Suprapubic skin (tissue), 4 donors: ENCODE measurements around the gene DIAPH2. TPM values are rescaled to one million over a fixed set of nuclear protein-coding genes. Genes with fewer than 3 reads are reported as not detected.

ENCODE experiments used
- DNase-seq, 2 donors: peaks; one replicate each; pipeline ENCODE4 v3.0.0-alpha.2; 2019; ENCODE audit warnings: low spot score in 2 of 2
- H3K27ac ChIP-seq: fragments of 200-600 bp; sonication (generic); one replicate; pipeline ENCODE4 v1.5.1; 2019
- H3K27me3 ChIP-seq: fragments of 200-600 bp; sonication (generic); one replicate; pipeline ENCODE4 v1.5.1; 2019
- H3K36me3 ChIP-seq: fragments of 200-600 bp; sonication (generic); one replicate; pipeline ENCODE4 v1.5.1; 2019
- H3K4me1 ChIP-seq: fragments of 200-600 bp; sonication (generic); one replicate; pipeline ENCODE4 v1.5.1; 2019
- H3K4me3 ChIP-seq: fragments of 200-600 bp; sonication (generic); one replicate; pipeline ENCODE4 v1.5.1; 2019; ENCODE audit warnings: mild to moderate bottlenecking
- H3K9me3 ChIP-seq: fragments of 200-600 bp; sonication (generic); one replicate; pipeline ENCODE4 v1.5.1; 2019
- EP300 ChIP-seq: sonication (generic); formaldehyde crosslinking; IDR thresholded peaks from one replicate; pipeline ENCODE4 v1.6.1; 2017; ENCODE audit warnings: antibody characterized with exemption
- POLR2A ChIP-seq, 2 donors: fragments of 450-650 bp; IDR thresholded peaks; one replicate each; pipeline ENCODE4 v1.6.1; 2017; ENCODE audit warnings: antibody characterized with exemption in 2 of 2, mild to moderate bottlenecking in 2 of 2, moderate library complexity in 2 of 2
- POLR2AphosphoS5 ChIP-seq, 3 donors: sonication (generic); formaldehyde crosslinking; IDR thresholded peaks; one replicate each; pipeline ENCODE4 v1.6.1; 2017; ENCODE audit warnings: antibody characterized with exemption in 3 of 3
- WGBS: methylation state at CpG from one replicate; pipeline ENCODE4 v1.1.5; 2018; 5-methylcytosine and 5-hydroxymethylcytosine counted together
- total RNA-seq, 4 donors: library from RNA; depleted of rRNA; stranded (reverse); fragments of >200 nt; gene quantifications; one replicate each; pipeline ENCODE4 v1.1.0, GENCODE V29; 2016
- TF ChIP-seq, protein P1 (sequence below), 2 donors: fragments of 200-600 bp in 1 of 2; fragments of 450-650 bp in 1 of 2; sonication (generic) in 1 of 2; IDR thresholded peaks; one replicate each; pipeline ENCODE4 v1.5.1; 2016 to 2019; ENCODE audit warnings: antibody characterized with exemption in 2 of 2, mild to moderate bottlenecking in 1 of 2, moderate library complexity in 1 of 2

The DIAPH2 gene
- total RNA-seq, 4 donors from 2014 or later: 17.5 to 38.7 (median 18.6) TPM

- no peak for DNase-seq
- Histone ChIP-seq H3K9me3 (no peaks in the 10 kb centered on the region), H3K4me1 (no peaks in the 10 kb centered on the region), H3K27ac (no peak overlapping the region), H3K36me3 (no peaks in the 10 kb centered on the region), H3K27me3 (no peaks in the 10 kb centered on the region), H3K4me3 (no peak overlapping the region)
- WGBS: 88% methylated on average over 1 of the region's 1 CpG
- TF ChIP-seq, protein P1, sequence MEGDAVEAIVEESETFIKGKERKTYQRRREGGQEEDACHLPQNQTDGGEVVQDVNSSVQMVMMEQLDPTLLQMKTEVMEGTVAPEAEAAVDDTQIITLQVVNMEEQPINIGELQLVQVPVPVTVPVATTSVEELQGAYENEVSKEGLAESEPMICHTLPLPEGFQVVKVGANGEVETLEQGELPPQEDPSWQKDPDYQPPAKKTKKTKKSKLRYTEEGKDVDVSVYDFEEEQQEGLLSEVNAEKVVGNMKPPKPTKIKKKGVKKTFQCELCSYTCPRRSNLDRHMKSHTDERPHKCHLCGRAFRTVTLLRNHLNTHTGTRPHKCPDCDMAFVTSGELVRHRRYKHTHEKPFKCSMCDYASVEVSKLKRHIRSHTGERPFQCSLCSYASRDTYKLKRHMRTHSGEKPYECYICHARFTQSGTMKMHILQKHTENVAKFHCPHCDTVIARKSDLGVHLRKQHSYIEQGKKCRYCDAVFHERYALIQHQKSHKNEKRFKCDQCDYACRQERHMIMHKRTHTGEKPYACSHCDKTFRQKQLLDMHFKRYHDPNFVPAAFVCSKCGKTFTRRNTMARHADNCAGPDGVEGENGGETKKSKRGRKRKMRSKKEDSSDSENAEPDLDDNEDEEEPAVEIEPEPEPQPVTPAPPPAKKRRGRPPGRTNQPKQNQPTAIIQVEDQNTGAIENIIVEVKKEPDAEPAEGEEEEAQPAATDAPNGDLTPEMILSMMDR (IDR thresholded peaks at IDR 0.05): no peak
- TF ChIP-seq POLR2A (IDR thresholded peaks at IDR 0.05) (no peak), POLR2AphosphoS5 (IDR thresholded peaks at IDR 0.05) (no peak), EP300 (no peak)
Measured at GRCh38 chrX:97609938-97610337, 925.3 kb downstream of the DIAPH2 start.

GRCh38 chrX:97616883-97617530 is 932.4 kb downstream of the DIAPH2 start:
- Histone ChIP-seq H3K36me3 (no peaks in the 10 kb centered on the region), H3K4me3 (no peak overlapping the region), H3K9me3 (no peaks in the 10 kb centered on the region), H3K4me1 (no peaks in the 10 kb centered on the region), H3K27me3 (no peaks in the 10 kb centered on the region), H3K27ac (no peak overlapping the region)
- TF ChIP-seq POLR2AphosphoS5 (IDR thresholded peaks at IDR 0.05) (no peak), POLR2A (IDR thresholded peaks at IDR 0.05) (no peak), EP300 (no peak)
- TF ChIP-seq, protein P1 (IDR thresholded peaks at IDR 0.05): no peak
- DNase-seq: no peak
- WGBS: 56% methylated on average over 7 of the region's 7 CpGs

DNA sequence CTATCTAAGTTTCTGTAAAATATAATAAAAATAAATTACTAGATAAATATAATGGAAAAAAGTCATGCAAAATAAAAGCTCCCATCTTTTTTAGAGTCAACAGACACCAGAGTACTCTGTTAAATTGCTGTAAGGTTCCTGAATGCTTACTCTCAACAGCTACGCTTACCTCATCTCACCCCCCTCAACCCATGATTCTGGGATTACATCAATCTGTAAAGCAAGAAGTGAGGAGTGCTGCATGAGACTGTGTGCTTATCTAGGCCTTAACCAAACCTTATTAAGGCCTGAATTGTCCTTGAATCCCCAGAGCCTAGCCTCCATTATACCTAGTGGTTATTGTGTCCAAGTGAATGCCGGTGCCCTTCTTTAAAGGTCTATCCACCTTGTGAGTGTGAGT is 934.9 kb downstream of the DIAPH2 start:
- Histone ChIP-seq H3K9me3 (no peaks in the 10 kb centered on the region), H3K4me3 (no peak overlapping the region), H3K27me3 (no peaks in the 10 kb centered on the region), H3K27ac (no peak overlapping the region), H3K36me3 (no peaks in the 10 kb centered on the region), H3K4me1 (no peaks in the 10 kb centered on the region)
- WGBS: 97% methylated on average over 2 of the region's 2 CpGs
- TF ChIP-seq EP300: no peak
- no peak for TF ChIP-seq POLR2A (IDR thresholded peaks at IDR 0.05)
- TF ChIP-seq POLR2AphosphoS5 (IDR thresholded peaks at IDR 0.05): no peak
- TF ChIP-seq, protein P1 (IDR thresholded peaks at IDR 0.05): no peak
- DNase-seq: no peak

- TF ChIP-seq EP300 (no peak), POLR2AphosphoS5 (IDR thresholded peaks at IDR 0.05) (no peak), POLR2A (IDR thresholded peaks at IDR 0.05) (no peak)
- TF ChIP-seq, protein P1 (IDR thresholded peaks at IDR 0.05): no peak
- H3K27me3 ChIP-seq: no peaks in the 10 kb centered on the region
- H3K36me3 ChIP-seq: no peaks in the 10 kb centered on the region
- H3K4me1 ChIP-seq: no peaks in the 10 kb centered on the region
- DNase-seq: no peak
- no peak overlapping the region for H3K4me3 ChIP-seq
- H3K9me3 ChIP-seq: no peaks in the 10 kb centered on the region
- WGBS: 88% methylated on average over 3 of the region's 3 CpGs
- no peak overlapping the region for H3K27ac ChIP-seq
Measured at GRCh38 chrX:97622111-97622510, 937.5 kb downstream of the DIAPH2 start.

DNA sequence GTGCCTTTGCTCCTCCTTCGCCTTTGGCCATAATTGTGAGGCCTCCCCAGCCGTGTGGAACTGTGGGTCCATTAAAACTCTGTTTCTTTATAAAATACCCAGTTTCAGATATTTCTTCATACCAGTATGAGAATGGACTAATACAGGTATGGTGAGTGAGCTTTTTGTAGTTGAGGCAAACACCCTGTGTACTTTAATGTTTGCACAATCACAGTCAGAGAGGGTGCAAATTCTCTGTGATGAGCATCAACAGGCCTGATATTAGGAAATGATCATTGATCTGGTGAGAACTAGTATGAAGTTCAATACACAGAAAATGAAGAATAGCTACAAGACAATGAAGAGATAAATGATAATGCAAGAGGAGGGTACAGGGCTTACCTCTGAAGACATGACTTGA is 943.7 kb downstream of the DIAPH2 start:
- 80% methylated on average over 2 of the region's 2 CpGs for WGBS
- no peak overlapping the region for H3K27ac ChIP-seq
- H3K36me3 ChIP-seq: no peaks in the 10 kb centered on the region
- no peak for DNase-seq
- TF ChIP-seq POLR2A (IDR thresholded peaks at IDR 0.05): no peak
- H3K4me1 ChIP-seq: no peaks in the 10 kb centered on the region
- H3K4me3 ChIP-seq: no peak overlapping the region
- no peaks in the 10 kb centered on the region for H3K27me3 ChIP-seq
- H3K9me3 ChIP-seq: no peaks in the 10 kb centered on the region
